H1 (cell line): ENCODE results near the gene FEZF1. TPM values are rescaled to one million over a fixed set of nuclear protein-coding genes. Genes with fewer than 3 reads are reported as not detected.

ENCODE experiments used
- ASH2L ChIP-seq: fragments of 200-600, 300-600 bp; sonication (generic); IDR thresholded peaks from one replicate; pipeline ENCODE4 v1.7.1; 2017; ENCODE audit warnings: low read length
- CBX5 ChIP-seq: fragments of 300-800, 300-1000 bp; sonication (generic); IDR thresholded peaks from 2 replicates; pipeline ENCODE4 v1.7.1; 2016; ENCODE audit warnings: antibody characterized with exemption, low read length, low read depth
- HDAC2 ChIP-seq, 2 experiments: fragments of 300-600 bp in 1 of 2; sonication (generic) in 1 of 2; IDR thresholded peaks; 2 replicates each; pipeline ENCODE4 v1.6.1; 2011 to 2012; ENCODE audit warnings: low read depth in 2 of 2, low read length in 2 of 2, mild to moderate bottlenecking in 2 of 2, moderate library complexity in 2 of 2, borderline replicate concordance in 1 of 2, inconsistent platforms in 1 of 2
- KDM4A ChIP-seq: IDR thresholded peaks from one replicate; pipeline ENCODE4 v1.7.1; 2012; ENCODE audit warnings: low read depth, mild to moderate bottlenecking, moderate library complexity, low read length, inconsistent platforms; ENCODE audit not compliant: severe bottlenecking
- RXRA ChIP-seq: IDR thresholded peaks from 2 replicates; pipeline ENCODE4 v1.6.1; 2011; ENCODE audit warnings: low read depth, mild to moderate bottlenecking, low read length, moderate library complexity; ENCODE audit not compliant: insufficient read depth
- SIN3A ChIP-seq, 2 experiments: IDR thresholded peaks in 1 of 2; conservative IDR thresholded peaks in 1 of 2; 2 replicates each; pipeline ENCODE4 v1.6.1; 2011 to 2012; ENCODE audit warnings: low read length in 2 of 2, improper control_type of control experiment in 1 of 2, low read depth in 1 of 2, mild to moderate bottlenecking in 1 of 2
- TAF1 ChIP-seq: IDR thresholded peaks from 2 replicates; pipeline ENCODE4 v1.6.1; 2011; ENCODE audit warnings: mild to moderate bottlenecking, low read depth, low read length
- TBP ChIP-seq: IDR thresholded peaks from 2 replicates; pipeline ENCODE4 v1.6.1; 2011; ENCODE audit warnings: low read depth, low read length, improper control_type of control experiment
- polyA plus RNA-seq, 7 experiments: library from polyadenylated mRNA; depleted of rRNA in 3 of 7; stranded (reverse) in 5 of 7; unstranded in 2 of 7; fragments of >200 nt in 5 of 7; fragments of 200-250 nt in 2 of 7; gene quantifications; 1 replicate in 5 of 7; 2 replicates in 1 of 7; 4 replicates in 1 of 7; pipeline versions ENCODE4 v1.2.1 to v1.2.3, GENCODE V29; 2011 to 2013; ENCODE audit warnings: missing spikeins in 2 of 7, mixed read lengths in 2 of 7
- total RNA-seq: library from RNA; stranded (reverse); fragmentation: NEBNext Ultra II Directional; extraction: Animal tissue kit (Norgen Biotek cat#: 25700); gene quantifications from 2 replicates; pipeline ENCODE4 v1.2.1, GENCODE V29; 2021

The FEZF1 gene
- total and polyA plus RNA-seq, 2 of the 8 experiments (the other 6 are each of a cell fraction or from before 2014, with no cell fraction given), result 10.6 to 15.7 TPM

- TF ChIP-seq ASH2L (peak; percentile 95), SIN3A (conservative IDR thresholded peaks at IDR 0.05 in 1 of 2, IDR thresholded peaks at IDR 0.05 in 1 of 2; ENCODE audit: low read depth in 1 of 2, low read length in 2 of 2) (peak in 1 of 2 experiments; percentile 63; a peak in 1 of 4 replicates), RXRA (0 out of 2 replicates have a peak, but pooled peaks have one; percentile 4), TBP (peak; percentile 20), CBX5 (no peak), HDAC2 (IDR thresholded peaks at IDR 0.05; ENCODE audit: borderline replicate concordance in 1 of 2, low read depth in 2 of 2, low read length in 2 of 2) (0 out of 4 replicates have a peak, but pooled peaks of 1 of the 2 experiments have one; percentile 43), KDM4A (peak; percentile 95), TAF1 (0 out of 2 replicates have a peak, but pooled peaks have one; percentile 49)
These were observed 4.8 kb downstream of the FEZF1 start (continued) for GRCh38 chr7:122299624-122300210.
